Panc1 (cell line): Measurements from ENCODE around the gene KYNU.

ENCODE experiments used
- POLR2AphosphoS5 ChIP-seq: IDR thresholded peaks from 2 replicates; pipeline ENCODE4 v1.6.1; 2012; ENCODE audit warnings: mild to moderate bottlenecking, low read depth, low read length, moderate library complexity
- TCF7L2 ChIP-seq: IDR thresholded peaks from 2 replicates; pipeline ENCODE4 v1.6.1; 2011; ENCODE audit warnings: mild to moderate bottlenecking, low read depth, low read length, inconsistent platforms
- TF ChIP-seq, protein P1 (sequence below): fragments of 450-650 bp; IDR thresholded peaks from 2 replicates; pipeline ENCODE4 v1.5.1; 2017; ENCODE audit warnings: mild to moderate bottlenecking

DNA sequence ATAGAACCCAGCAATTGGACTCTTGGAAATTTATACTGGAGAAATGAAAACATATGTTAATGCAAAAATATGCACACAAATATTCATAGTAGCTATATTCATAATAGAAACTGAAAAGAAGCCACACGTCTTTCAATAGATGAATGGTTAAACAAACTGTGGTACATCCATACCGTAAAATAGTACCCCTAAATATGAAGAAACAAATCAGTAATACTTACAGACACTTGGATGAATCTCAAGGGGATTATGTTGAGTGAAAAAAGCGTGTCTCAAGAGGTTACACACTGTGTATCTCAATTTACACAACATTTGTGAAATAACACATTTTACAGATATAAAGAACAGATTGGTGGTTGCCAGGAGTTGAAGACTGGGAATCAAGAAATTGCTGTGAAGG lies 190.6 kb downstream of the KYNU start:
- TF ChIP-seq POLR2AphosphoS5, result no peak
- no peak for TF ChIP-seq TCF7L2
- TF ChIP-seq, protein P1, sequence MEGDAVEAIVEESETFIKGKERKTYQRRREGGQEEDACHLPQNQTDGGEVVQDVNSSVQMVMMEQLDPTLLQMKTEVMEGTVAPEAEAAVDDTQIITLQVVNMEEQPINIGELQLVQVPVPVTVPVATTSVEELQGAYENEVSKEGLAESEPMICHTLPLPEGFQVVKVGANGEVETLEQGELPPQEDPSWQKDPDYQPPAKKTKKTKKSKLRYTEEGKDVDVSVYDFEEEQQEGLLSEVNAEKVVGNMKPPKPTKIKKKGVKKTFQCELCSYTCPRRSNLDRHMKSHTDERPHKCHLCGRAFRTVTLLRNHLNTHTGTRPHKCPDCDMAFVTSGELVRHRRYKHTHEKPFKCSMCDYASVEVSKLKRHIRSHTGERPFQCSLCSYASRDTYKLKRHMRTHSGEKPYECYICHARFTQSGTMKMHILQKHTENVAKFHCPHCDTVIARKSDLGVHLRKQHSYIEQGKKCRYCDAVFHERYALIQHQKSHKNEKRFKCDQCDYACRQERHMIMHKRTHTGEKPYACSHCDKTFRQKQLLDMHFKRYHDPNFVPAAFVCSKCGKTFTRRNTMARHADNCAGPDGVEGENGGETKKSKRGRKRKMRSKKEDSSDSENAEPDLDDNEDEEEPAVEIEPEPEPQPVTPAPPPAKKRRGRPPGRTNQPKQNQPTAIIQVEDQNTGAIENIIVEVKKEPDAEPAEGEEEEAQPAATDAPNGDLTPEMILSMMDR, result no peak
